Parathyroid adenoma (tissue), 2 donors: ENCODE data around the gene LAMA5.

Experiments used
- H2AFZ ChIP-seq: fragments of 300-600 bp; sonication (generic); one replicate; pipeline ENCODE4 v1.7.0; 2017; ENCODE audit warnings: antibody characterized with exemption, mild to moderate bottlenecking
- H3K27ac ChIP-seq: fragments of 300-600 bp; sonication (generic); one replicate; pipeline ENCODE4 v1.7.0; 2017
- H3K27me3 ChIP-seq: fragments of 300-600 bp; sonication (generic); one replicate; pipeline ENCODE4 v1.7.0; 2017; ENCODE audit warnings: low read length; ENCODE audit not compliant: control insufficient read depth, insufficient read depth
- H3K36me3 ChIP-seq: fragments of 300-600 bp; sonication (generic); one replicate; pipeline ENCODE4 v1.7.0; 2017; ENCODE audit warnings: low read length; ENCODE audit not compliant: control insufficient read depth, insufficient read depth
- H3K4me1 ChIP-seq: fragments of 300-600 bp; sonication (generic); one replicate; pipeline ENCODE4 v1.7.0; 2017; ENCODE audit warnings: control low read depth
- H3K4me2 ChIP-seq: fragments of 300-600 bp; sonication (generic); one replicate; pipeline ENCODE4 v1.7.0; 2017; ENCODE audit warnings: low read length
- H3K4me3 ChIP-seq: fragments of 300-600 bp; sonication (generic); one replicate; pipeline ENCODE4 v1.7.0; 2017; ENCODE audit warnings: low read depth, low read length
- H3K79me2 ChIP-seq: fragments of 300-600 bp; sonication (generic); one replicate; pipeline ENCODE4 v1.7.0; 2017; ENCODE audit warnings: control low read depth
- H3K9ac ChIP-seq: fragments of 300-600 bp; sonication (generic); one replicate; pipeline ENCODE4 v1.7.0; 2017; ENCODE audit warnings: mild to moderate bottlenecking
- H3K9me3 ChIP-seq: fragments of 300-600 bp; sonication (generic); one replicate; pipeline ENCODE4 v1.7.0; 2017; ENCODE audit warnings: low read length; ENCODE audit not compliant: control insufficient read depth
- CTCF ChIP-seq: fragments of 300-600 bp; sonication (generic); IDR thresholded peaks from one replicate; pipeline ENCODE4 v1.7.0; 2017; ENCODE audit warnings: antibody characterized with exemption, mild to moderate bottlenecking
- donor health status: primary hyperparathyroidism.

LAMA5 gene

GRCh38 chr20:62268228-62268900 is 98.7 kb downstream of the LAMA5 start:
- Histone ChIP-seq H3K9ac (no peak overlapping the region), H3K27me3 (no peaks in the 10 kb centered on the region), H3K4me1 (no peaks in the 10 kb centered on the region), H3K27ac (no peak overlapping the region), H3K79me2 (peaks cover 36% of the 10 kb centered on the region), H3K4me3 (no peak overlapping the region), H3K36me3 (no peaks in the 10 kb centered on the region), H3K9me3 (no peaks in the 10 kb centered on the region), H2AFZ (no peak overlapping the region), H3K4me2 (no peak overlapping the region)
- TF ChIP-seq CTCF: no peak

DNA sequence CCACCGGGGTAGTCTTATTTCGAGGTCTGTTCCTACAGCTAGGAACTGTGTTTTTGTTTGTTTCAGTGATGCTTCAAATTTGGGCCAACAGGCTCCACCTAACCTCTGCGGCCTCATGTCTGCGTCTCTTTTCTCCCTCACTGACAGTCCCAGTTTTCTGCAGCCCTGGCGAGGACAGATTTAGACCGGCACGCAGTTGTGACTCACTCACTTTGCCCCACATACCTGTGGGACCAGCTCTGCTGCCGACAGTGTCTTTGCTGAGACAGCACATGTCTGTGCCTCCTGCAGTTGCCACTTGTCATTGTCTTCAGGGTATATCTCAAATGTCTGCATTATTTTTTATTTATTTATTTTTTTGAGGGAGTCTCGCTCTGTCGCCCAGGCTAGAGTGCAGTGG is 99.6 kb downstream of the LAMA5 start:
- no peak for TF ChIP-seq CTCF
- H3K27me3 ChIP-seq: no peaks in the 10 kb centered on the region
- H3K4me1 ChIP-seq: no peaks in the 10 kb centered on the region
- H3K4me3 ChIP-seq: no peak overlapping the region
- no peaks in the 10 kb centered on the region for H3K9me3 ChIP-seq
- H2AFZ ChIP-seq: no peak overlapping the region
- no peak overlapping the region for H3K27ac ChIP-seq
- peaks cover 42% of the 10 kb centered on the region for H3K79me2 ChIP-seq
- no peaks in the 10 kb centered on the region for H3K36me3 ChIP-seq
- H3K9ac ChIP-seq: no peak overlapping the region
- no peak overlapping the region for H3K4me2 ChIP-seq

DNA sequence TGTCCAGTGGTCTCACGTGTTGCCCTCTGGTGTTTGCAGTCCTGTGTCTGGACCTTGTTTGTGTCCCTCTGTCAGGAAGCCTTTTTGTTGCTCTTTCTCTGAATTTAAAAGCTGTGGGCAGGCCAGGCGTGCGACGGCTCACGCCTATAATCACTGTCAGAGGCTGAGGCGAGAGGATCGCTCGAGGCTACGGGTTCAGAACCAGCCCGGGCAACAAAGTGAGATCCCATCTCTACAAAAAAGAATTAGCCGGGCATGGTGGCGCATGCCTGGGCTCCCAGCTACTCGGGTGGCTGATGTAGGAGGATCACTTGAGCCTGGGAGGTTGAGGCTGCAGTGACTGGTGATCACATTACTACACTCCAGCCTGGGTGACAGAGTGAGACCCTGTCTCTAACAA is 100.3 kb downstream of the LAMA5 start:
- no peak for TF ChIP-seq CTCF
- Histone ChIP-seq H3K4me1 (no peaks in the 10 kb centered on the region), H3K9me3 (no peaks in the 10 kb centered on the region), H3K27ac (no peak overlapping the region), H3K27me3 (no peaks in the 10 kb centered on the region), H3K79me2 (peaks cover 47% of the 10 kb centered on the region), H2AFZ (no peak overlapping the region), H3K9ac (no peak overlapping the region), H3K4me3 (no peak overlapping the region), H3K36me3 (no peaks in the 10 kb centered on the region), H3K4me2 (no peak overlapping the region)

GRCh38 chr20:62266340-62266739 is 100.8 kb downstream of the LAMA5 start:
- Histone ChIP-seq H3K4me1 (no peaks in the 10 kb centered on the region), H3K36me3 (no peaks in the 10 kb centered on the region), H3K27me3 (no peaks in the 10 kb centered on the region), H3K9ac (no peak overlapping the region), H3K27ac (no peak overlapping the region), H3K79me2 (peaks cover 49% of the 10 kb centered on the region), H3K4me3 (no peak overlapping the region), H2AFZ (no peak overlapping the region), H3K4me2 (no peak overlapping the region), H3K9me3 (no peaks in the 10 kb centered on the region)
- no peak for TF ChIP-seq CTCF

GRCh38 chr20:62265365-62265764 is 101.7 kb downstream of the LAMA5 start:
- H3K4me3 ChIP-seq: no peak overlapping the region
- peaks cover 53% of the 10 kb centered on the region for H3K79me2 ChIP-seq
- no peak overlapping the region for H3K27ac ChIP-seq
- no peaks in the 10 kb centered on the region for H3K36me3 ChIP-seq
- no peak overlapping the region for H3K4me2 ChIP-seq
- no peaks in the 10 kb centered on the region for H3K27me3 ChIP-seq
- H2AFZ ChIP-seq: no peak overlapping the region
- no peak overlapping the region for H3K9ac ChIP-seq
- TF ChIP-seq CTCF: no peak
- no peaks in the 10 kb centered on the region for H3K9me3 ChIP-seq
- no peaks in the 10 kb centered on the region for H3K4me1 ChIP-seq
